OCI-LY1 (cell line): ENCODE data around the gene CXCR6.

ENCODE experiments used
- H2AFZ ChIP-seq: fragments of 200-600 bp; sonication (generic), shearing (Covaris generic); 2 replicates; pipeline ENCODE4 v1.6.0; 2014; ENCODE audit warnings: antibody characterized with exemption, mild to moderate bottlenecking, low read length
- H3F3A ChIP-seq: fragments of 200-600 bp; sonication (generic), shearing (Covaris generic); 2 replicates; pipeline ENCODE4 v1.6.0; 2014; ENCODE audit warnings: mild to moderate bottlenecking, antibody characterized with exemption, low read length, moderate library complexity; ENCODE audit not compliant: insufficient read depth
- H3K27ac ChIP-seq: fragments of 200-600 bp; sonication (generic); 2 replicates; pipeline ENCODE4 v1.5.1; 2014; ENCODE audit warnings: low read length, mixed run types, mild to moderate bottlenecking, low read depth; ENCODE audit not compliant: poor library complexity, severe bottlenecking
- H3K27me3 ChIP-seq: fragments of 200-600 bp; sonication (generic); 2 replicates; pipeline ENCODE4 v1.6.0; 2014; ENCODE audit warnings: antibody characterized with exemption, mild to moderate bottlenecking, low read length, moderate library complexity; ENCODE audit not compliant: insufficient read depth
- H3K36me3 ChIP-seq: fragments of 200-600 bp; sonication (generic); 2 replicates; pipeline ENCODE4 v1.6.1; 2014; ENCODE audit warnings: mild to moderate bottlenecking, antibody characterized with exemption, low read length, moderate library complexity, mixed read lengths; ENCODE audit not compliant: insufficient read depth
- H3K4me1 ChIP-seq: fragments of 200-600 bp; sonication (generic); 2 replicates; pipeline ENCODE4 v1.5.1; 2014; ENCODE audit warnings: mild to moderate bottlenecking, low read length, moderate library complexity; ENCODE audit not compliant: insufficient read depth, severe bottlenecking
- H3K4me2 ChIP-seq: fragments of 200-600 bp; sonication (generic), shearing (Covaris generic); 2 replicates; pipeline ENCODE4 v1.6.1; 2014; ENCODE audit warnings: low read length
- H3K4me3 ChIP-seq: fragments of 200-600 bp; sonication (generic); 2 replicates; pipeline ENCODE4 v1.5.1; 2014; ENCODE audit warnings: low read length, low read depth, mild to moderate bottlenecking, mixed read lengths; ENCODE audit not compliant: poor library complexity, severe bottlenecking
- H3K79me2 ChIP-seq: fragments of 200-600 bp; shearing (Covaris generic); 2 replicates; pipeline ENCODE4 v1.6.1; 2016; ENCODE audit warnings: mixed run types, low read length, mixed read lengths; ENCODE audit not compliant: insufficient read depth
- H3K9ac ChIP-seq: fragments of 200-600 bp; sonication (generic), shearing (Covaris generic); 2 replicates; pipeline ENCODE4 v1.6.1; 2014; ENCODE audit warnings: mild to moderate bottlenecking, low read length, mixed read lengths
- H3K9me2 ChIP-seq: fragments of 200-600 bp; sonication (generic), shearing (Covaris generic); 2 replicates; pipeline ENCODE4 v1.6.1; 2014; ENCODE audit warnings: low read depth, mild to moderate bottlenecking, low read length, mixed read lengths
- H3K9me3 ChIP-seq: fragments of 200-600 bp; shearing (Covaris generic); 2 replicates; pipeline ENCODE4 v1.6.1; 2014; ENCODE audit warnings: low read length, mixed read lengths
- H4K20me1 ChIP-seq: fragments of 200-600 bp; sonication (generic), shearing (Covaris generic); 2 replicates; pipeline ENCODE4 v1.6.0; 2016; ENCODE audit warnings: mild to moderate bottlenecking, low read length; ENCODE audit not compliant: insufficient read depth
- CTCF ChIP-seq: fragments of 200-600 bp; sonication (generic), shearing (Covaris generic); IDR thresholded peaks from 2 replicates; pipeline ENCODE4 v1.5.1; 2017; ENCODE audit warnings: mild to moderate bottlenecking, antibody characterized with exemption, low read length, moderate library complexity, mixed read lengths
- EZH2 ChIP-seq: fragments of 200-600 bp; sonication (generic), shearing (Covaris generic); IDR thresholded peaks from 2 replicates; pipeline ENCODE4 v1.8.0; 2017; ENCODE audit warnings: borderline replicate concordance, mixed run types, mild to moderate bottlenecking, antibody characterized with exemption, low read length, moderate library complexity, mixed read lengths

The CXCR6 gene

GRCh38 chr3:45940004-45940780, 3.1 kb upstream of the CXCR6 start:
- Histone ChIP-seq H3K27ac (no peak overlapping the region), H4K20me1 (no peaks in the 10 kb centered on the region), H3F3A (no peaks in the 10 kb centered on the region), H3K4me1 (no peaks in the 10 kb centered on the region), H3K9ac (no peak overlapping the region), H3K4me2 (no peak overlapping the region), H3K36me3 (peaks cover 25% of the 10 kb centered on the region; the same call in 1 of the 2 replicates), H3K4me3 (no peak overlapping the region), H3K9me2 (no peaks in the 10 kb centered on the region), H3K27me3 (no peaks in the 10 kb centered on the region), H2AFZ (no peak overlapping the region), H3K79me2 (no peaks in the 10 kb centered on the region), H3K9me3 (no peaks in the 10 kb centered on the region)
- TF ChIP-seq EZH2 (no peak), CTCF (no peak)

DNA sequence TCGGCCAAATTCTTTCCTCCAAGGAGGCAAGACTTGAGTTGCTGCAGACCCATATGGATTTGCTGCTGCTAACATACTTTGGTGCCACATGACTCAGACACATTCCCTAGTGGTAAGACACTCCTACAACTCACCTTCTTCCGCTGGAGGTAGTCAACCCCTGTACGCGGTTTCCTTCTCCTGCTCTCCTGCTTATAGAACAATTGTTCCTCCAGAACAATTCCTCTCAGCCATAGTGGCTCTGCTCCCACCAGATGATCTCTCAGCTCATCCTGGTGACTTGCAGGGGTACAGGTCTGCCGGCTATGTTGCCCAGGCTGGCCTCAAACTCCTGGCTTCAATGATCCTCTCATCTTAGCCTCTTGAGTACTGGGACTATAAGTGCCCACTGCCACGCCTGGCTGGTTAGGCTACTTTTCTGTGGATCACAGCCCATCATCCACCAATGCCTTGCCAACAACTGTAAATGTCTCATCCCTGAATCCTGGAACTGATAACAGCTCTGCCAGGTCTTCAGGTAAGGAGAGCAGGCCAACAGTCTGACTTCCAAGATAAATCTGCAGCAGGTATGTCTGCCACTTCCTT, 2.4 kb upstream of the CXCR6 start:
- no peak for TF ChIP-seq EZH2
- no peak for TF ChIP-seq CTCF
- H3K79me2 ChIP-seq, result no peaks in the 10 kb centered on the region
- peaks cover 19% of the 10 kb centered on the region; the same call in 1 of the 2 replicates for H3K36me3 ChIP-seq
- H3K27me3 ChIP-seq, result no peaks in the 10 kb centered on the region
- H3K9ac ChIP-seq, result no peak overlapping the region
- H3K27ac ChIP-seq, result no peak overlapping the region
- H2AFZ ChIP-seq, result no peak overlapping the region
- H3K9me3 ChIP-seq, result no peaks in the 10 kb centered on the region
- H3K4me2 ChIP-seq, result no peak overlapping the region
- no peak overlapping the region for H3K4me3 ChIP-seq
- H3K4me1 ChIP-seq, result no peaks in the 10 kb centered on the region
- no peaks in the 10 kb centered on the region for H4K20me1 ChIP-seq
- H3F3A ChIP-seq, result no peaks in the 10 kb centered on the region
- no peaks in the 10 kb centered on the region for H3K9me2 ChIP-seq

- Histone ChIP-seq H3K36me3 (peaks cover 26% of the 10 kb centered on the region), H3K79me2 (no peaks in the 10 kb centered on the region), H3K27me3 (no peaks in the 10 kb centered on the region), H3K4me1 (no peaks in the 10 kb centered on the region), H3K27ac (no peak overlapping the region), H3K9ac (no peak overlapping the region), H3K4me2 (no peak overlapping the region), H3K9me3 (no peaks in the 10 kb centered on the region), H3F3A (no peaks in the 10 kb centered on the region), H2AFZ (no peak overlapping the region), H4K20me1 (no peaks in the 10 kb centered on the region), H3K9me2 (no peaks in the 10 kb centered on the region), H3K4me3 (no peak overlapping the region)
- no peak for TF ChIP-seq EZH2
- no peak for TF ChIP-seq CTCF
These were observed 1.0 kb upstream of the CXCR6 start for GRCh38 chr3:45942051-45942825.
